ENCODE data around the gene USP8. TPM values are rescaled to one million over a fixed set of nuclear protein-coding genes. Genes with fewer than 3 reads are reported as not detected.
"Not testable (repeated sequence)": the region's sequence is repeated elsewhere in the genome, so short reads cannot be mapped to it uniquely, and the experiment has no call there.

The USP8 gene
- total RNA-seq, 1 donor from 2014 or later: 54.5 TPM

GRCh38 chr15:50503144-50503543 lies 78.9 kb downstream of the USP8 start:
- H2AFZ ChIP-seq (ENCODE audit: low read depth, low read length): no peak overlapping the region
- no peaks in the 10 kb centered on the region for H4K20me1 ChIP-seq (ENCODE audit: insufficient read depth, low read length)
- H3K4me1 ChIP-seq (ENCODE audit: insufficient read depth, low read length): no peaks in the 10 kb centered on the region
- H3K9me3 ChIP-seq (ENCODE audit: insufficient read depth, low read depth, low read length): no peaks in the 10 kb centered on the region
- H3K79me2 ChIP-seq (ENCODE audit: insufficient read depth, low read length): no peaks in the 10 kb centered on the region
- Mint-ChIP-seq H3K4me3 (ENCODE audit: unreplicated experiment) (no peak overlapping the region), H3K27me3 (ENCODE audit: low read depth, unreplicated experiment) (no peaks in the 10 kb centered on the region), H3K36me3 (ENCODE audit: low read depth, unreplicated experiment) (peaks cover 2% of the 10 kb centered on the region), H3K4me1 (ENCODE audit: low read depth, unreplicated experiment) (no peaks in the 10 kb centered on the region), H3K27ac (ENCODE audit: unreplicated experiment) (no peak overlapping the region), H3K9me3 (ENCODE audit: unreplicated experiment) (no peaks in the 10 kb centered on the region)
- H3K9ac ChIP-seq (ENCODE audit: low read length): no peak overlapping the region
- no peaks in the 10 kb centered on the region for H3K27me3 ChIP-seq (ENCODE audit: insufficient read depth, low read length)
- DNase-seq (ENCODE audit: low read depth): no peak
- FAIRE-seq: no peak
- TF ChIP-seq EZH2 (IDR thresholded peaks at IDR 0.05; ENCODE audit: insufficient read depth, low read length): no peak
- TF ChIP-seq CTCF (IDR thresholded peaks at IDR 0.05; ENCODE audit: insufficient read depth, low read depth, low read length): no peak
- H3K36me3 ChIP-seq (ENCODE audit: insufficient read depth, low read length): peaks cover 25% of the 10 kb centered on the region
- no peak overlapping the region for H3K27ac ChIP-seq (ENCODE audit: low read depth, low read length)
- H3K4me3 ChIP-seq (ENCODE audit: insufficient read depth, low read depth, low read length): no peak overlapping the region
- H3K4me2 ChIP-seq (ENCODE audit: low read length): no peak overlapping the region

GRCh38 chr15:50505656-50506055 lies 81.5 kb downstream of the USP8 start:
- H4K20me1 ChIP-seq (ENCODE audit: insufficient read depth, low read length); H3K27ac Mint-ChIP-seq (ENCODE audit: unreplicated experiment); H3K36me3 Mint-ChIP-seq (ENCODE audit: low read depth, unreplicated experiment); H3K36me3 ChIP-seq (ENCODE audit: insufficient read depth, low read length); H3K4me1 ChIP-seq (ENCODE audit: insufficient read depth, low read length); H3K9me3 Mint-ChIP-seq (ENCODE audit: unreplicated experiment); H3K27ac ChIP-seq (ENCODE audit: low read depth, low read length); H3K9me3 ChIP-seq (ENCODE audit: insufficient read depth, low read depth, low read length); H3K4me3 Mint-ChIP-seq (ENCODE audit: unreplicated experiment); H3K4me1 Mint-ChIP-seq (ENCODE audit: low read depth, unreplicated experiment); H3K27me3 ChIP-seq (ENCODE audit: insufficient read depth, low read length); H2AFZ ChIP-seq (ENCODE audit: low read depth, low read length); DNase-seq (ENCODE audit: low read depth); FAIRE-seq; H3K4me3 ChIP-seq (ENCODE audit: insufficient read depth, low read depth, low read length); H3K27me3 Mint-ChIP-seq (ENCODE audit: low read depth, unreplicated experiment); H3K79me2 ChIP-seq (ENCODE audit: insufficient read depth, low read length); H3K9ac ChIP-seq (ENCODE audit: low read length); H3K4me2 ChIP-seq (ENCODE audit: low read length): not testable (repeated sequence)

- Mint-ChIP-seq H3K4me1 (ENCODE audit: low read depth, unreplicated experiment) (no peaks in the 10 kb centered on the region), H3K27ac (ENCODE audit: unreplicated experiment) (no peak overlapping the region), H3K9me3 (ENCODE audit: unreplicated experiment) (no peaks in the 10 kb centered on the region), H3K36me3 (ENCODE audit: low read depth, unreplicated experiment) (peaks cover 2% of the 10 kb centered on the region), H3K27me3 (ENCODE audit: low read depth, unreplicated experiment) (no peaks in the 10 kb centered on the region), H3K4me3 (ENCODE audit: unreplicated experiment) (no peak overlapping the region)
- no peak for FAIRE-seq
- Histone ChIP-seq H3K9me3 (ENCODE audit: insufficient read depth, low read depth, low read length) (no peaks in the 10 kb centered on the region), H3K4me1 (ENCODE audit: insufficient read depth, low read length) (no peaks in the 10 kb centered on the region), H3K4me2 (ENCODE audit: low read length) (no peak overlapping the region), H3K79me2 (ENCODE audit: insufficient read depth, low read length) (no peaks in the 10 kb centered on the region), H3K4me3 (ENCODE audit: insufficient read depth, low read depth, low read length) (no peak overlapping the region), H2AFZ (ENCODE audit: low read depth, low read length) (no peak overlapping the region), H3K36me3 (ENCODE audit: insufficient read depth, low read length) (peaks cover 4% of the 10 kb centered on the region), H3K27me3 (ENCODE audit: insufficient read depth, low read length) (no peaks in the 10 kb centered on the region), H3K27ac (ENCODE audit: low read depth, low read length) (no peak overlapping the region), H3K9ac (ENCODE audit: low read length) (no peak overlapping the region), H4K20me1 (ENCODE audit: insufficient read depth, low read length) (no peaks in the 10 kb centered on the region)
- no peak for TF ChIP-seq EZH2 (IDR thresholded peaks at IDR 0.05; ENCODE audit: insufficient read depth, low read length)
- TF ChIP-seq CTCF (IDR thresholded peaks at IDR 0.05; ENCODE audit: insufficient read depth, low read depth, low read length): no peak
- DNase-seq (ENCODE audit: low read depth): no peak
Measured at GRCh38 chr15:50506121-50506520, 81.9 kb downstream of the USP8 start.

Data from astrocyte (in vitro differentiated cells and primary cell).